Measurements from ENCODE around the gene RND3. TPM values are rescaled to one million over a fixed set of nuclear protein-coding genes. Genes with fewer than 3 reads are reported as not detected.

RND3 gene
- total and polyA plus RNA-seq, 8 donors: 10.3 to 58.2 (median 27.1) TPM

DNA sequence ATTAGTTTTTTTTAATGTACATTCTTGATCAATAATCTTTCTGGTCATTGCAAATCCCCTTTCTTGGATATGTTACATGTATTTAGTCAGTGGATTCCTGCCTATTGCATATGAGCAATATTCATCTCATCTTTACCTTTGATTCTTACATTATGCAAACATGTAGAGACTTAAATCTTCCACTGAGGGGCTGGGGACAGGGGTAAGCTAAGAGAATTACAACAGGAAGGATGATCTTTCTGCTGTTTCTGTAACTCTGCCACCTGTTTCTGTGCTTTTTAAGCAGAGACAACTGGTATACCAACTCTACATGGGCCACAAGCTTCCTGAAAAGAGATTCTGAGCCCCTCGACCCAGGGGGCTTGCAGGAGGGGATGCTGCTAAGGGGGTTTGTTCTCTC lies 68.6 kb downstream of the RND3 start:
- intact Hi-C loops (cut with DNase I; ENCODE audit: low total_unique reads): no loop called here
- no peaks in the 10 kb centered on the region for H3K36me3 ChIP-seq
- no peaks in the 10 kb centered on the region for H3K4me1 ChIP-seq
- H3K4me3 ChIP-seq: no peak overlapping the region
- 31 to 64% (median 45%) methylated on average over 1 of the region's 1 CpG for WGBS, 5 donors
- TF ChIP-seq POLR2AphosphoS5 (IDR thresholded peaks at IDR 0.05): no peak
- TF ChIP-seq POLR2A (IDR thresholded peaks at IDR 0.05): no peak
- TF ChIP-seq, protein P1, sequence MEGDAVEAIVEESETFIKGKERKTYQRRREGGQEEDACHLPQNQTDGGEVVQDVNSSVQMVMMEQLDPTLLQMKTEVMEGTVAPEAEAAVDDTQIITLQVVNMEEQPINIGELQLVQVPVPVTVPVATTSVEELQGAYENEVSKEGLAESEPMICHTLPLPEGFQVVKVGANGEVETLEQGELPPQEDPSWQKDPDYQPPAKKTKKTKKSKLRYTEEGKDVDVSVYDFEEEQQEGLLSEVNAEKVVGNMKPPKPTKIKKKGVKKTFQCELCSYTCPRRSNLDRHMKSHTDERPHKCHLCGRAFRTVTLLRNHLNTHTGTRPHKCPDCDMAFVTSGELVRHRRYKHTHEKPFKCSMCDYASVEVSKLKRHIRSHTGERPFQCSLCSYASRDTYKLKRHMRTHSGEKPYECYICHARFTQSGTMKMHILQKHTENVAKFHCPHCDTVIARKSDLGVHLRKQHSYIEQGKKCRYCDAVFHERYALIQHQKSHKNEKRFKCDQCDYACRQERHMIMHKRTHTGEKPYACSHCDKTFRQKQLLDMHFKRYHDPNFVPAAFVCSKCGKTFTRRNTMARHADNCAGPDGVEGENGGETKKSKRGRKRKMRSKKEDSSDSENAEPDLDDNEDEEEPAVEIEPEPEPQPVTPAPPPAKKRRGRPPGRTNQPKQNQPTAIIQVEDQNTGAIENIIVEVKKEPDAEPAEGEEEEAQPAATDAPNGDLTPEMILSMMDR (IDR thresholded peaks at IDR 0.05): no peak
- TF ChIP-seq EP300 (IDR thresholded peaks at IDR 0.05): no peak
- no peaks in the 10 kb centered on the region for H3K9me3 ChIP-seq
- DNase-seq: no peak
- no peaks in the 10 kb centered on the region for H3K27me3 ChIP-seq
- H3K27ac ChIP-seq: no peak overlapping the region
